ENCODE measurements around the gene ATN1. TPM values are rescaled to one million over a fixed set of nuclear protein-coding genes. Genes with fewer than 3 reads are reported as not detected.

ATN1 gene
- total and polyA plus RNA-seq, 9 of the 15 experiments (the other 6 are each of a cell fraction or from before 2014, with no cell fraction given): 0.15 to 49.8 (median 2.7) TPM

GRCh38 chr12:6964605-6965025 lies 36.9 kb downstream of the ATN1 start (continued):
- TF ChIP-seq GABPB2 (CRISPR knock-in tag; conservative IDR thresholded peaks at IDR 0.05) (no peak), FIP1L1 (IDR thresholded peaks at IDR 0.05; ENCODE audit: low read depth, low read length, poor library complexity, severe bottlenecking) (no peak), MIER1 (IDR thresholded peaks at IDR 0.05; ENCODE audit: low read depth) (no peak), GTF2E2 (tag; IDR thresholded peaks at IDR 0.05) (no peak), POLR2AphosphoS2 (IDR thresholded peaks at IDR 0.05; ENCODE audit: low read length) (peak; percentile 55; the same call in 1 of the 2 replicates), ZKSCAN1 (IDR thresholded peaks at IDR 0.05; ENCODE audit: low read depth, low read length) (no peak), CREB3 (tag; conservative IDR thresholded peaks at IDR 0.05; ENCODE audit: low read depth) (0 out of 2 replicates have a peak, but pooled peaks have one; percentile 20), HMGN3 (IDR thresholded peaks at IDR 0.05; ENCODE audit: borderline replicate concordance, extremely low read depth, insufficient read length, low read depth, low read length) (peak; percentile 43), XRCC5 (IDR thresholded peaks at IDR 0.05; ENCODE audit: low read depth, low read length) (no peak), PML (IDR thresholded peaks at IDR 0.05; ENCODE audit: low read length) (peak; percentile 83), ZNF77 (CRISPR knock-in tag; IDR thresholded peaks at IDR 0.05) (no peak), ELF1 (tag; IDR thresholded peaks at IDR 0.05) (no peak), CTBP1 (IDR thresholded peaks at IDR 0.05; ENCODE audit: borderline replicate concordance) (peak; percentile 82; the same call in 1 of the 2 replicates), FOXJ3 (CRISPR knock-in tag; IDR thresholded peaks at IDR 0.05) (no peak), AFF4 (CRISPR knock-in tag; IDR thresholded peaks at IDR 0.05) (no peak), ZNF24 (IDR thresholded peaks at IDR 0.05) (no peak), HNRNPK (IDR thresholded peaks at IDR 0.05; ENCODE audit: low read depth, low read length, poor library complexity, severe bottlenecking) (no peak), JUND (IDR thresholded peaks at IDR 0.05; ENCODE audit: borderline replicate concordance, low read depth, low read length) (no peak), JUND (tag; IDR thresholded peaks at IDR 0.05; ENCODE audit: borderline replicate concordance, low read depth, low read length) (no peak), ZNF511 (CRISPR knock-in tag; IDR thresholded peaks at IDR 0.05) (no peak), RBM14 (IDR thresholded peaks at IDR 0.05; ENCODE audit: borderline replicate concordance, insufficient read depth, low read depth, low read length) (no peak), E2F1 (CRISPR knock-in tag; IDR thresholded peaks at IDR 0.05) (no peak), HSF4 (CRISPR knock-in tag; IDR thresholded peaks at IDR 0.05; ENCODE audit: borderline replicate concordance) (no peak)

Data from K562 (cell line).